GM12878 (cell line): Measurements from ENCODE around the gene PPM1K.

Experiments
- ATF7 ChIP-seq: fragments of 450-650 bp; IDR thresholded peaks from 2 replicates; pipeline ENCODE4 v1.6.1; 2016; ENCODE audit warnings: low read depth, mild to moderate bottlenecking
- CTCF ChIP-seq, 3 experiments: IDR thresholded peaks in 2 of 3; conservative IDR thresholded peaks in 1 of 3; 2 replicates each; pipeline ENCODE4 v1.5.1; 2011; ENCODE audit warnings: low read depth in 3 of 3, low read length in 3 of 3, mild to moderate bottlenecking in 3 of 3, control low read depth in 2 of 3, moderate library complexity in 2 of 3, inconsistent platforms in 1 of 3, mixed read lengths in 1 of 3; ENCODE audit not compliant: control insufficient read depth in 2 of 3, insufficient read depth in 1 of 3; ENCODE audit errors: extremely low read depth in 1 of 3
- MXI1 ChIP-seq: fragments of 150-350 bp; IDR thresholded peaks from 2 replicates; pipeline ENCODE4 v1.6.1; 2011; ENCODE audit warnings: low read depth, mild to moderate bottlenecking, inconsistent platforms, low read length, improper control_type of control experiment
- TCF7 ChIP-seq: IDR thresholded peaks from 2 replicates; pipeline ENCODE4 v1.6.1; 2014; ENCODE audit warnings: antibody characterized with exemption, borderline replicate concordance
- USF1 ChIP-seq: IDR thresholded peaks from 2 replicates; pipeline ENCODE4 v1.6.1; 2011; ENCODE audit warnings: borderline replicate concordance, low read depth, mild to moderate bottlenecking, moderate library complexity, mixed read lengths, low read length; ENCODE audit not compliant: insufficient read depth; ENCODE audit errors: extremely low read length

- TF ChIP-seq CTCF (IDR thresholded peaks at IDR 0.05 in 2 of 3, conservative IDR thresholded peaks at IDR 0.05 in 1 of 3; ENCODE audit: control insufficient read depth in 2 of 3, extremely low read depth in 1 of 3, insufficient read depth in 1 of 3, low read depth in 3 of 3, low read length in 3 of 3) (no peak), TCF7 (no peak), USF1 (no peak), ATF7 (no peak), MXI1 (no peak)
Measured at GRCh38 chr4:88264336-88264735, 20.0 kb downstream of the PPM1K start.
